GM12891 (cell line): ENCODE results near the gene NCEH1.
"Not testable (repeated sequence)": the region's sequence is repeated elsewhere in the genome, so short reads cannot be mapped to it uniquely, and the experiment has no call there.

Experiments used
- DNase-seq: peaks from one replicate; pipeline ENCODE4 v3.0.0; 2011; ENCODE audit warnings: low spot score; ENCODE audit not compliant: insufficient read length
- FAIRE-seq: peaks from 2 replicates; lab custom pipeline; 2011; peaks lifted over from hg19 to GRCh38; lab: Jason Lieb, UNC
- PAX5 ChIP-seq: IDR thresholded peaks from 2 replicates; pipeline ENCODE4 v1.6.1; 2011; ENCODE audit warnings: low read length, moderate library complexity, mild to moderate bottlenecking; ENCODE audit not compliant: insufficient read depth, severe bottlenecking
- POLR2A ChIP-seq: IDR thresholded peaks from 2 replicates; pipeline ENCODE4 v1.6.1; 2011; ENCODE audit warnings: low read depth, low read length, control low read depth
- POLR2AphosphoS5 ChIP-seq: IDR thresholded peaks from 2 replicates; pipeline ENCODE4 v1.6.1; 2011; ENCODE audit warnings: low read depth, low read length, control low read depth
- POU2F2 ChIP-seq: IDR thresholded peaks from 2 replicates; pipeline ENCODE4 v1.6.1; 2011; ENCODE audit warnings: low read depth, mild to moderate bottlenecking, control low read depth, low read length, moderate library complexity
- SPI1 ChIP-seq: IDR thresholded peaks from 2 replicates; pipeline ENCODE4 v1.6.1; 2011; ENCODE audit warnings: low read depth, low read length, control low read depth
- TAF1 ChIP-seq: IDR thresholded peaks from 2 replicates; pipeline ENCODE4 v1.6.1; 2011; ENCODE audit warnings: low read depth, low read length, control low read depth

The NCEH1 gene

GRCh38 chr3:172601066-172601832, 109.6 kb downstream of the NCEH1 start:
- TF ChIP-seq TAF1: no peak
- no peak for TF ChIP-seq POLR2AphosphoS5
- no peak for TF ChIP-seq PAX5
- no peak for TF ChIP-seq POLR2A
- TF ChIP-seq POU2F2: no peak
- DNase-seq (no peak), FAIRE-seq (no peak)

- no peak for TF ChIP-seq SPI1
- TF ChIP-seq POLR2A: no peak
- no peak for TF ChIP-seq POU2F2
- no peak for TF ChIP-seq PAX5
- no peak for TF ChIP-seq TAF1
- TF ChIP-seq POLR2AphosphoS5: no peak
- DNase-seq: no peak
- FAIRE-seq: no peak
These were observed 110.2 kb downstream of the NCEH1 start for GRCh38 chr3:172600644-172601065.

GRCh38 chr3:172598904-172599303, 112.0 kb downstream of the NCEH1 start:
- FAIRE-seq (no peak), DNase-seq (no peak)
- no peak for TF ChIP-seq SPI1
- no peak for TF ChIP-seq POU2F2
- no peak for TF ChIP-seq TAF1
- no peak for TF ChIP-seq POLR2A
- TF ChIP-seq POLR2AphosphoS5: no peak
- no peak for TF ChIP-seq PAX5

GRCh38 chr3:172596394-172596706, 114.5 kb downstream of the NCEH1 start:
- no peak for DNase-seq
- FAIRE-seq: no peak
- no peak for TF ChIP-seq TAF1
- TF ChIP-seq POLR2AphosphoS5: no peak
- TF ChIP-seq PAX5: no peak
- TF ChIP-seq SPI1: no peak
- TF ChIP-seq POU2F2: no peak
- TF ChIP-seq POLR2A: no peak

GRCh38 chr3:172595664-172596393, 115.0 kb downstream of the NCEH1 start:
- no peak for DNase-seq
- FAIRE-seq: peak; percentile 67
- no peak for TF ChIP-seq PAX5
- TF ChIP-seq TAF1: no peak
- no peak for TF ChIP-seq SPI1
- TF ChIP-seq POLR2A: no peak
- TF ChIP-seq POLR2AphosphoS5: no peak
- no peak for TF ChIP-seq POU2F2

- FAIRE-seq, DNase-seq: not testable (repeated sequence)
These were observed 115.8 kb downstream of the NCEH1 start for GRCh38 chr3:172594900-172595663.

- FAIRE-seq (no peak), DNase-seq (no peak)
- no peak for TF ChIP-seq PAX5
- TF ChIP-seq POU2F2: no peak
- TF ChIP-seq TAF1: no peak
- no peak for TF ChIP-seq POLR2A
- TF ChIP-seq SPI1: no peak
- TF ChIP-seq POLR2AphosphoS5: no peak
These were observed 117.8 kb downstream of the NCEH1 start for GRCh38 chr3:172592898-172593669.

- FAIRE-seq (peak; percentile 93), DNase-seq (no peak)
These were observed 118.7 kb downstream of the NCEH1 start for GRCh38 chr3:172591876-172592771.

More at GRCh38 chr3:172591876-172592771, 118.7 kb downstream of the NCEH1 start:
- TF ChIP-seq POU2F2 (peak; percentile 61; the same call in 1 of the 2 replicates), POLR2AphosphoS5 (no peak), TAF1 (no peak), PAX5 (peak; percentile 42)
